GM21423 (cell line): ENCODE measurements around the gene FOXD3.

Experiments used
- ATAC-seq: cut with Tn5 transposase; IDR thresholded peaks from one replicate; pipeline ENCODE4 v1.9.1; 2021; ENCODE audit warnings: mild to moderate bottlenecking, moderate library complexity; ENCODE audit not compliant: unreplicated experiment

Gene FOXD3

GRCh38 chr1:63320022-63320721 is 2.2 kb upstream of the FOXD3 start:
- no peak for ATAC-seq

GRCh38 chr1:63321066-63321784 is 1.1 kb upstream of the FOXD3 start:
- ATAC-seq: no peak

GRCh38 chr1:63321785-63322113 is 618 bp upstream of the FOXD3 start:
- no peak for ATAC-seq

GRCh38 chr1:63322944-63323864 is 837 bp downstream of the FOXD3 start:
- ATAC-seq: no peak

- ATAC-seq: no peak
Measured at GRCh38 chr1:63323865-63324778, 1.8 kb downstream of the FOXD3 start.

- ATAC-seq: no peak
Measured at GRCh38 chr1:63324779-63325119, 2.4 kb downstream of the FOXD3 start.

GRCh38 chr1:63325279-63325985 is 3.1 kb downstream of the FOXD3 start:
- ATAC-seq: no peak

GRCh38 chr1:63326106-63326472 is 3.7 kb downstream of the FOXD3 start:
- no peak for ATAC-seq

GRCh38 chr1:63326473-63327380 is 4.4 kb downstream of the FOXD3 start:
- no peak for ATAC-seq

GRCh38 chr1:63327417-63328054 is 5.2 kb downstream of the FOXD3 start:
- ATAC-seq: no peak

- no peak for ATAC-seq
Measured at GRCh38 chr1:63328122-63328521, 5.8 kb downstream of the FOXD3 start.

- ATAC-seq: no peak
Measured at GRCh38 chr1:63328781-63329180, 6.4 kb downstream of the FOXD3 start.

- ATAC-seq: no peak
Measured at GRCh38 chr1:63329621-63330330, 7.4 kb downstream of the FOXD3 start.

GRCh38 chr1:63330331-63330916 is 8.1 kb downstream of the FOXD3 start:
- ATAC-seq: no peak

GRCh38 chr1:63342402-63342801 is 20.0 kb downstream of the FOXD3 start:
- no peak for ATAC-seq

- ATAC-seq: no peak
Measured at GRCh38 chr1:63343922-63344321, 21.6 kb downstream of the FOXD3 start.

- no peak for ATAC-seq
Measured at GRCh38 chr1:63350320-63350719, 28.0 kb downstream of the FOXD3 start.

GRCh38 chr1:63352736-63353135 is 30.4 kb downstream of the FOXD3 start:
- no peak for ATAC-seq
